ENCODE measurements around the gene YPEL1. TPM values are rescaled to one million over a fixed set of nuclear protein-coding genes. Genes with fewer than 3 reads are reported as not detected.
A peak's percentile ranks its signal among the peaks of the same experiment; 100 is the strongest.

YPEL1 gene
- total and polyA plus RNA-seq, 10 of the 15 experiments (the other 5 are each of a cell fraction or from before 2014, with no cell fraction given): 0.13 to 5.0 (median 1.6) TPM

GRCh38 chr22:21753374-21754111 lies 17.9 kb upstream of the YPEL1 start:
- DNase-seq (ENCODE audit: low read depth, low spot score) (no peak), ATAC-seq (no peak), FAIRE-seq (no peak)
- Histone ChIP-seq H3K79me2 (ENCODE audit: control insufficient read depth, insufficient read depth, low read length) (no peaks in the 10 kb centered on the region), H4K20me1 (ENCODE audit: control insufficient read depth, insufficient read depth) (no peaks in the 10 kb centered on the region), H3K36me3 (ENCODE audit: control insufficient read depth in 2 of 2, insufficient read depth in 2 of 2, low read length in 1 of 2) (peaks cover 1 to 10% of the 10 kb centered on the region in 2 experiments; a peak in 2 of 4 replicates), H3K9me3 (replicated peaks; ENCODE audit: control insufficient read depth, insufficient read depth, low read length) (no peaks in the 10 kb centered on the region), H3K4me2 (ENCODE audit: control insufficient read depth, insufficient read depth) (no peak overlapping the region), H3K4me3 (no peak overlapping the region), H3K27ac (ENCODE audit: control insufficient read depth, insufficient read depth) (no peak overlapping the region), H3K27me3 (replicated peaks in 1 of 2; ENCODE audit: control insufficient read depth in 2 of 2, insufficient read depth in 2 of 2, low read length in 1 of 2) (no peaks in the 10 kb centered on the region), H3K9ac (ENCODE audit: control insufficient read depth, insufficient read depth, low read length) (no peak overlapping the region), H2AFZ (ENCODE audit: control insufficient read depth, low read depth, low read length) (no peak overlapping the region), H3K4me1 (ENCODE audit: control insufficient read depth, insufficient read depth, low read length) (peaks cover 30% of the 10 kb centered on the region)
- 96% methylated on average over 14 of the region's 14 CpGs for WGBS (ENCODE audit: insufficient coverage, insufficient replicate concordance, low lambda C conversion rate, missing lambda C conversion rate)
- ChIA-PET RAD21 (ENCODE audit: unreplicated experiment) (interaction anchor here (1.5 to 1.8 kb wide), 2 partner anchors 10 to 18 kb away, joined by 5 to 6 read pairs; partner anchors contain the start of gene YPEL1), SMC1A (ENCODE audit: uncharacterized antibody, unreplicated experiment) (interaction anchor here (1.3 to 2.3 kb wide), 2 partner anchors 9 to 21 kb away, joined by 3 to 6 read pairs; no protein-coding TSS in a partner anchor), POLR2A (interaction anchor here (1.4 kb wide), 1 partner anchor 14 kb away, joined by 7 read pairs; no protein-coding TSS in a partner anchor), CTCF (no interaction called here)
- TF ChIP-seq SRF (IDR thresholded peaks at IDR 0.05; ENCODE audit: low read depth in 2 of 2, low read length in 2 of 2): 0 out of 4 replicates have a peak, but pooled peaks of 1 of the 2 experiments have one; percentile 22
- TF ChIP-seq SP1 (IDR thresholded peaks at IDR 0.05; ENCODE audit: low read depth, low read length): no peak
- intact Hi-C loops (cut with micrococcal nuclease; ENCODE audit: unreplicated experiment) (no loop called here), in situ Hi-C loops (cut with MboI) (no loop called here)
- no TSS peak for BruUV-seq (replicated peaks)

DNA sequence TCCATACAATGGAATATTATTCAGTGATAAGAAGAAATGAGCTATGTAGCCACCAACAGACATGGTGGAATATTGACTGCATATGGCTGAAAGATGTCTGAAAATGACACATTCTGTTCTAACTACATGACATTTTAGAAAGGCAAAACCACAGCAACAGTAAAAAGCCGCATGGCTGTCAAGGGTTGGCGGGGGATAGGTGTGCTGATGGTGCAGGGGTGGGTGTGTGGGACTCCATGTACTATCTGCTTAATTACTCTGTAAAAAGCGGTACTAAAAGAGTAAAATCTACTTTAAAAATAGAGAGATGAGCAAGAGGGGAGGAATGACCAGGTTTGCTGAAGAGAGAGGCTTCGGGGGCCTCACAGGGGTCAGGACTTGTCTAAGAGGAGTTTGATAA lies 16.7 kb upstream of the YPEL1 start:
- no peak for DNase-seq (ENCODE audit: low read depth, low spot score)
- SMC1A ChIA-PET (ENCODE audit: uncharacterized antibody, unreplicated experiment): interaction anchor here (1.2 kb wide), 1 partner anchor 9 kb away, joined by 4 read pairs; no protein-coding TSS in a partner anchor
- Histone ChIP-seq H3K4me2 (ENCODE audit: control insufficient read depth, insufficient read depth) (no peak overlapping the region), H3K4me1 (ENCODE audit: control insufficient read depth, insufficient read depth, low read length) (peaks cover 30% of the 10 kb centered on the region), H4K20me1 (ENCODE audit: control insufficient read depth, insufficient read depth) (no peaks in the 10 kb centered on the region), H3K9me3 (replicated peaks; ENCODE audit: control insufficient read depth, insufficient read depth, low read length) (no peaks in the 10 kb centered on the region), H3K79me2 (ENCODE audit: control insufficient read depth, insufficient read depth, low read length) (no peaks in the 10 kb centered on the region), H2AFZ (ENCODE audit: control insufficient read depth, low read depth, low read length) (no peak overlapping the region), H3K4me3 (no peak overlapping the region), H3K36me3 (ENCODE audit: control insufficient read depth in 2 of 2, insufficient read depth in 2 of 2, low read length in 1 of 2) (peaks cover 0 to 5% of the 10 kb centered on the region in 2 experiments; a peak in 1 of 4 replicates), H3K27me3 (replicated peaks in 1 of 2; ENCODE audit: control insufficient read depth in 2 of 2, insufficient read depth in 2 of 2, low read length in 1 of 2) (no peaks in the 10 kb centered on the region), H3K27ac (ENCODE audit: control insufficient read depth, insufficient read depth) (no peak overlapping the region), H3K9ac (ENCODE audit: control insufficient read depth, insufficient read depth, low read length) (no peak overlapping the region)
- in situ Hi-C loops (cut with MboI): no loop called here
- TF ChIP-seq NFYA (IDR thresholded peaks at IDR 0.05; ENCODE audit: borderline replicate concordance, low read depth, low read length) (no peak), BMI1 (IDR thresholded peaks at IDR 0.05; ENCODE audit: borderline replicate concordance) (no peak), POLR2A (IDR thresholded peaks at IDR 0.05; ENCODE audit: low read depth, low read length) (no peak)
- TF ChIP-seq, protein P1, sequence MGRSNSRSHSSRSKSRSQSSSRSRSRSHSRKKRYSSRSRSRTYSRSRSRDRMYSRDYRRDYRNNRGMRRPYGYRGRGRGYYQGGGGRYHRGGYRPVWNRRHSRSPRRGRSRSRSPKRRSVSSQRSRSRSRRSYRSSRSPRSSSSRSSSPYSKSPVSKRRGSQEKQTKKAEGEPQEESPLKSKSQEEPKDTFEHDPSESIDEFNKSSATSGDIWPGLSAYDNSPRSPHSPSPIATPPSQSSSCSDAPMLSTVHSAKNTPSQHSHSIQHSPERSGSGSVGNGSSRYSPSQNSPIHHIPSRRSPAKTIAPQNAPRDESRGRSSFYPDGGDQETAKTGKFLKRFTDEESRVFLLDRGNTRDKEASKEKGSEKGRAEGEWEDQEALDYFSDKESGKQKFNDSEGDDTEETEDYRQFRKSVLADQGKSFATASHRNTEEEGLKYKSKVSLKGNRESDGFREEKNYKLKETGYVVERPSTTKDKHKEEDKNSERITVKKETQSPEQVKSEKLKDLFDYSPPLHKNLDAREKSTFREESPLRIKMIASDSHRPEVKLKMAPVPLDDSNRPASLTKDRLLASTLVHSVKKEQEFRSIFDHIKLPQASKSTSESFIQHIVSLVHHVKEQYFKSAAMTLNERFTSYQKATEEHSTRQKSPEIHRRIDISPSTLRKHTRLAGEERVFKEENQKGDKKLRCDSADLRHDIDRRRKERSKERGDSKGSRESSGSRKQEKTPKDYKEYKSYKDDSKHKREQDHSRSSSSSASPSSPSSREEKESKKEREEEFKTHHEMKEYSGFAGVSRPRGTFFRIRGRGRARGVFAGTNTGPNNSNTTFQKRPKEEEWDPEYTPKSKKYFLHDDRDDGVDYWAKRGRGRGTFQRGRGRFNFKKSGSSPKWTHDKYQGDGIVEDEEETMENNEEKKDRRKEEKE (IDR thresholded peaks at IDR 0.05): no peak
- FAIRE-seq: no peak
- POLR2A ChIA-PET: no interaction called here
- RAD21 ChIA-PET (ENCODE audit: unreplicated experiment): no interaction called here
- CTCF ChIA-PET: no interaction called here
- no TSS peak for BruUV-seq (replicated peaks)
- no peak for ATAC-seq
- 98% methylated on average over 4 of the region's 4 CpGs for WGBS (ENCODE audit: insufficient coverage, insufficient replicate concordance, low lambda C conversion rate, missing lambda C conversion rate)
- intact Hi-C loops (cut with micrococcal nuclease; ENCODE audit: unreplicated experiment): no loop called here

Measured in GM12878 (cell line).